OCI-LY7 (cell line): Measurements from ENCODE around the gene COL4A2. TPM values are rescaled to one million over a fixed set of nuclear protein-coding genes. Genes with fewer than 3 reads are reported as not detected.

Experiments used
- BruUV-seq: library from RNA; stranded (reverse); fragments of 400-500 nt; replicated peaks from 2 replicates; lab custom pipeline; 2021; lab: Mats Ljungman, UMichigan
- CTCF ChIA-PET: fragments of 300-600 bp; sonication (Branson Sonifier 250); formaldehyde crosslinking; loops from one replicate; lab custom pipeline; 2022; ENCODE audit warnings: antibody characterized with exemption; ENCODE audit not compliant: unreplicated experiment; lab: Charles Lee
- POLR2A ChIA-PET: fragments of 300-600 bp; sonication (Branson Sonifier 250); formaldehyde crosslinking; loops from one replicate; lab custom pipeline; 2022; ENCODE audit warnings: antibody characterized with exemption; lab: Charles Lee
- DNase-seq: peaks from one replicate; pipeline ENCODE4 v3.0.0-alpha.2; 2015; ENCODE audit warnings: low spot score
- H2AFZ ChIP-seq: fragments of 200-600 bp; sonication (generic), shearing (Covaris generic); 2 replicates; pipeline ENCODE4 v1.6.1; 2014; ENCODE audit warnings: mild to moderate bottlenecking, antibody characterized with exemption, low read length, moderate library complexity
- H3K27ac ChIP-seq: fragments of 200-600 bp; sonication (generic); 2 replicates; pipeline ENCODE4 v1.5.1; 2014; ENCODE audit warnings: mixed run types, low read depth, mild to moderate bottlenecking, moderate library complexity, low read length, inconsistent platforms; ENCODE audit not compliant: poor library complexity, severe bottlenecking
- H3K36me3 ChIP-seq: fragments of 200-600 bp; sonication (generic); 2 replicates; pipeline ENCODE4 v1.6.1; 2014; ENCODE audit warnings: mild to moderate bottlenecking, antibody characterized with exemption, low read length, moderate library complexity, mixed read lengths; ENCODE audit not compliant: insufficient read depth
- H3K4me1 ChIP-seq: fragments of 200-600 bp; sonication (generic); 2 replicates; pipeline ENCODE4 v1.5.1; 2014; ENCODE audit warnings: mild to moderate bottlenecking, low read length; ENCODE audit not compliant: insufficient read depth, poor library complexity, severe bottlenecking
- H3K4me2 ChIP-seq: fragments of 200-600 bp; sonication (generic); 2 replicates; pipeline ENCODE4 v1.6.1; 2014; ENCODE audit warnings: mild to moderate bottlenecking, low read length
- H3K4me3 ChIP-seq: fragments of 200-600 bp; sonication (generic); 2 replicates; pipeline ENCODE4 v1.5.1; 2014; ENCODE audit warnings: mild to moderate bottlenecking, low read depth, low read length; ENCODE audit not compliant: poor library complexity, severe bottlenecking
- H3K79me2 ChIP-seq: fragments of 200-600 bp; sonication (generic); 2 replicates; pipeline ENCODE4 v1.6.1; 2016; ENCODE audit warnings: low read depth, mild to moderate bottlenecking, low read length, moderate library complexity, mixed read lengths; ENCODE audit not compliant: insufficient read depth
- H3K9me2 ChIP-seq: fragments of 200-600 bp; sonication (generic); 2 replicates; pipeline ENCODE4 v1.6.1; 2016; ENCODE audit warnings: mild to moderate bottlenecking, low read length, mixed read lengths; ENCODE audit not compliant: insufficient read depth
- H3K9me3 ChIP-seq: fragments of 200-600 bp; sonication (generic); 2 replicates; pipeline ENCODE4 v1.6.1; 2014; ENCODE audit warnings: mild to moderate bottlenecking, mixed run types, low read length, mixed read lengths
- H4K20me1 ChIP-seq: fragments of 200-600 bp; sonication (generic); 2 replicates; pipeline ENCODE4 v1.6.1; 2014; ENCODE audit warnings: mild to moderate bottlenecking, antibody characterized with exemption, low read length, moderate library complexity, mixed read lengths; ENCODE audit not compliant: insufficient read depth
- CTCF ChIP-seq: fragments of 200-600 bp; sonication (generic); conservative IDR thresholded peaks from 2 replicates; pipeline ENCODE4 v1.5.1; 2014; ENCODE audit warnings: mild to moderate bottlenecking, antibody characterized with exemption, low read length, moderate library complexity, mixed read lengths
- EZH2phosphoT487 ChIP-seq: fragments of 200-600 bp; sonication (generic); IDR thresholded peaks from 2 replicates; pipeline ENCODE4 v1.6.1; 2018; ENCODE audit warnings: low read depth, borderline replicate concordance, mild to moderate bottlenecking, mixed run types, antibody characterized with exemption, low read length, moderate library complexity, mixed read lengths
- intact Hi-C: fragments of 100-400 bp; cut with micrococcal nuclease; formaldehyde crosslinking; loops from one replicate; pipeline ENCODE4 v1.10.0; 2022; ENCODE audit not compliant: unreplicated experiment
- total RNA-seq, 2 experiments: library from RNA; depleted of rRNA in 1 of 2; stranded (reverse); fragments of >200 nt in 1 of 2; shearing (Covaris generic) in 1 of 2; gene quantifications; 2 replicates each; pipeline ENCODE4 v1.2.3, GENCODE V29; 2014 to 2022

COL4A2 gene
- total RNA-seq, 2 experiments from 2014 or later = 0.34 TPM; not detected in 1

- no peak for DNase-seq
- POLR2A ChIA-PET = no interaction called here
- CTCF ChIA-PET = no interaction called here
- Histone ChIP-seq H3K79me2 (no peaks in the 10 kb centered on the region), H3K9me3 (no peaks in the 10 kb centered on the region), H3K27ac (no peak overlapping the region), H4K20me1 (no peaks in the 10 kb centered on the region), H3K4me3 (no peak overlapping the region), H3K36me3 (no peaks in the 10 kb centered on the region), H3K4me2 (no peak overlapping the region), H3K4me1 (no peaks in the 10 kb centered on the region), H2AFZ (no peak overlapping the region), H3K9me2 (no peaks in the 10 kb centered on the region)
- TF ChIP-seq EZH2phosphoT487 = no peak
- no peak for TF ChIP-seq CTCF
- BruUV-seq = no TSS peak
- intact Hi-C loops = no loop called here
Observed at GRCh38 chr13:110521296-110521680, 214.2 kb downstream of the COL4A2 start.

GRCh38 chr13:110521946-110522345 lies 214.9 kb downstream of the COL4A2 start:
- H2AFZ ChIP-seq = no peak overlapping the region
- CTCF ChIA-PET = no interaction called here
- no peak for TF ChIP-seq EZH2phosphoT487
- no peaks in the 10 kb centered on the region for H3K9me3 ChIP-seq
- no peaks in the 10 kb centered on the region for H4K20me1 ChIP-seq
- intact Hi-C loops = no loop called here
- H3K4me1 ChIP-seq = no peaks in the 10 kb centered on the region
- H3K4me3 ChIP-seq = no peak overlapping the region
- no peak overlapping the region for H3K27ac ChIP-seq
- POLR2A ChIA-PET = interaction anchor here (0.7 to 0.9 kb wide), 2 partner anchors 18 to 1729 kb away, joined by 3 to 5 read pairs; no protein-coding TSS in a partner anchor
- no peaks in the 10 kb centered on the region for H3K36me3 ChIP-seq
- no TSS peak for BruUV-seq
- no peak overlapping the region for H3K4me2 ChIP-seq
- no peaks in the 10 kb centered on the region for H3K9me2 ChIP-seq
- DNase-seq = no peak
- H3K79me2 ChIP-seq = no peaks in the 10 kb centered on the region

GRCh38 chr13:110522721-110523120 lies 215.6 kb downstream of the COL4A2 start:
- Histone ChIP-seq H3K9me3 (no peaks in the 10 kb centered on the region), H3K4me3 (no peak overlapping the region), H2AFZ (no peak overlapping the region), H3K79me2 (no peaks in the 10 kb centered on the region), H3K9me2 (no peaks in the 10 kb centered on the region), H4K20me1 (no peaks in the 10 kb centered on the region), H3K36me3 (no peaks in the 10 kb centered on the region), H3K4me1 (no peaks in the 10 kb centered on the region), H3K27ac (no peak overlapping the region), H3K4me2 (no peak overlapping the region)
- POLR2A ChIA-PET = no interaction called here
- BruUV-seq = no TSS peak
- TF ChIP-seq CTCF (no peak), EZH2phosphoT487 (no peak)
- CTCF ChIA-PET = no interaction called here
- intact Hi-C loops = no loop called here
- no peak for DNase-seq
